Upper lobe of right lung (tissue), 1 donor: ENCODE results near the gene SLC9A5. TPM values are rescaled to one million over a fixed set of nuclear protein-coding genes. Genes with fewer than 3 reads are reported as not detected.

Experiments
- ATAC-seq: fragments of 200-7000 bp; cut with Tn5 transposase; one replicate; pipeline ENCODE4 v1.9.1; 2020; ENCODE audit warnings: mild to moderate bottlenecking, moderate library complexity
- DNase-seq: peaks from one replicate; pipeline ENCODE4 v3.0.0-alpha.2; 2020
- H3K27ac ChIP-seq: fragments of 200-600 bp; one replicate; pipeline ENCODE4 v1.8.0; 2022
- H3K27me3 ChIP-seq: fragments of 200-600 bp; one replicate; pipeline ENCODE4 v1.8.0; 2022; ENCODE audit warnings: mild to moderate bottlenecking
- H3K36me3 ChIP-seq: fragments of 200-600 bp; one replicate; pipeline ENCODE4 v1.8.0; 2022
- H3K4me1 ChIP-seq: fragments of 200-600 bp; one replicate; pipeline ENCODE4 v1.8.0; 2022
- H3K4me3 ChIP-seq: fragments of 200-600 bp; one replicate; pipeline ENCODE4 v1.8.0; 2022; ENCODE audit warnings: mild to moderate bottlenecking
- H3K9me3 ChIP-seq: fragments of 200-600 bp; one replicate; pipeline ENCODE4 v1.8.0; 2022
- intact Hi-C: fragments of 100-400 bp; cut with DNase I; formaldehyde crosslinking; loops from one replicate; pipeline ENCODE4 v1.11.0; 2022
- total RNA-seq: library from RNA; stranded (reverse); fragmentation: NEBNext Ultra II Directional; extraction: Animal tissue kit (Norgen Biotek cat#: 25700); gene quantifications from one replicate; pipeline ENCODE4 v1.2.1, GENCODE V29; 2021
- TF ChIP-seq, protein P1 (sequence below): fragments of 200-600 bp; IDR thresholded peaks from one replicate; pipeline ENCODE4 v1.8.0; 2022; ENCODE audit warnings: antibody characterized with exemption
- donor health status: DM: no; HTN: yes; CAD: no; lungs with severe emphysema.

Gene SLC9A5
- total RNA-seq, 1 donor from 2014 or later: 2.4 TPM

DNA sequence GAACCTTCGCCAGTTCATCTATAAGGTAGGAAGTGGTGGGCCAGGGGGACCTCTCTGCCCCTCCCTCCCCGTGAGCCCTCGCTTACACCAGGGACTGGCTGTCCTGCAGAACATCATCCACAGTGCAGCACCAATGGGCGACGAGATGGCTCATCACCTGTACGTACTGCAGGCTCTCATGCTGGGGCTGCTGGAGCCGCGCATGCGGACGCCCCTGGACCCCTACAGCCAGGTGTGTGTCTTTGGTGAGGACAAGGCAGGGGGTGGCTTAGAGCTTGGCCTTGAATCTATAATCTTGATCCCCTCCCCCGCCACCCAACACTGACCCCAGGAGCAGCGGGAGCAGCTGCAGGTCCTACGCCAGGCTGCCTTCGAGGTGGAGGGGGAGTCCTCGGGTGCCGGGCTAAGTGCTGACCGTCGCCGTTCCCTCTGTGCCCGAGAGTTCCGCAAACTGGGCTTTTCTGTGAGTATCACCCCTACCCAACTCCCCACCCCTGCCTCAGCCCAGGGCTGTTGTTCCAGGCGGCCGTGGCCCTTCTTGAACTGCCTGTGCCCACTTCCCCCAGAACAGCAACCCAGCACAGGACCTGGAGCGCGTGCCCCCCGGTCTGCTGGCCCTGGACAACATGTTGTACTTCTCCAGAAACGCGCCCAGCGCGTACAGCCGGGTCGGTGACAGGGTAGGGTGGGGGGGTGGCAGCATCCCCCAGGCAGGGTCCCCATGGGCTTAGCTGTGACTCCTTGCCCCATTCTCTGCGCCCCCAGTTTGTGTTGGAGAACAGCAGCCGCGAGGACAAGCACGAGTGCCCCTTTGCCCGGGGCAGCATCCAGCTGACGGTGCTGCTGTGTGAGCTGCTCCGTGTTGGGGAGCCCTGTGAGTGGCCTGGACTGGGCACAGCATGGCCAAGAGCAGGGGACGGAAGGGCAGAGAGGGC is 47.1 kb upstream of the SLC9A5 start:
- peaks cover 48% of the 10 kb centered on the region for H3K36me3 ChIP-seq
- H3K4me1 ChIP-seq: peaks cover 9% of the 10 kb centered on the region
- no peak for ATAC-seq
- no peak overlapping the region for H3K4me3 ChIP-seq
- H3K27me3 ChIP-seq: no peaks in the 10 kb centered on the region
- no peak overlapping the region for H3K27ac ChIP-seq
- intact Hi-C loops: no loop called here
- DNase-seq: no peak
- TF ChIP-seq, protein P1, sequence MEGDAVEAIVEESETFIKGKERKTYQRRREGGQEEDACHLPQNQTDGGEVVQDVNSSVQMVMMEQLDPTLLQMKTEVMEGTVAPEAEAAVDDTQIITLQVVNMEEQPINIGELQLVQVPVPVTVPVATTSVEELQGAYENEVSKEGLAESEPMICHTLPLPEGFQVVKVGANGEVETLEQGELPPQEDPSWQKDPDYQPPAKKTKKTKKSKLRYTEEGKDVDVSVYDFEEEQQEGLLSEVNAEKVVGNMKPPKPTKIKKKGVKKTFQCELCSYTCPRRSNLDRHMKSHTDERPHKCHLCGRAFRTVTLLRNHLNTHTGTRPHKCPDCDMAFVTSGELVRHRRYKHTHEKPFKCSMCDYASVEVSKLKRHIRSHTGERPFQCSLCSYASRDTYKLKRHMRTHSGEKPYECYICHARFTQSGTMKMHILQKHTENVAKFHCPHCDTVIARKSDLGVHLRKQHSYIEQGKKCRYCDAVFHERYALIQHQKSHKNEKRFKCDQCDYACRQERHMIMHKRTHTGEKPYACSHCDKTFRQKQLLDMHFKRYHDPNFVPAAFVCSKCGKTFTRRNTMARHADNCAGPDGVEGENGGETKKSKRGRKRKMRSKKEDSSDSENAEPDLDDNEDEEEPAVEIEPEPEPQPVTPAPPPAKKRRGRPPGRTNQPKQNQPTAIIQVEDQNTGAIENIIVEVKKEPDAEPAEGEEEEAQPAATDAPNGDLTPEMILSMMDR: no peak
- H3K9me3 ChIP-seq: no peaks in the 10 kb centered on the region

GRCh38 chr16:67202426-67202825 is 46.4 kb upstream of the SLC9A5 start:
- peaks cover 41% of the 10 kb centered on the region for H3K36me3 ChIP-seq
- ATAC-seq (no peak), DNase-seq (no peak)
- H3K4me3 ChIP-seq: no peak overlapping the region
- TF ChIP-seq, protein P1: no peak
- intact Hi-C loops: no loop called here
- H3K4me1 ChIP-seq: peaks cover 9% of the 10 kb centered on the region
- no peaks in the 10 kb centered on the region for H3K9me3 ChIP-seq
- H3K27me3 ChIP-seq: no peaks in the 10 kb centered on the region
- no peak overlapping the region for H3K27ac ChIP-seq

DNA sequence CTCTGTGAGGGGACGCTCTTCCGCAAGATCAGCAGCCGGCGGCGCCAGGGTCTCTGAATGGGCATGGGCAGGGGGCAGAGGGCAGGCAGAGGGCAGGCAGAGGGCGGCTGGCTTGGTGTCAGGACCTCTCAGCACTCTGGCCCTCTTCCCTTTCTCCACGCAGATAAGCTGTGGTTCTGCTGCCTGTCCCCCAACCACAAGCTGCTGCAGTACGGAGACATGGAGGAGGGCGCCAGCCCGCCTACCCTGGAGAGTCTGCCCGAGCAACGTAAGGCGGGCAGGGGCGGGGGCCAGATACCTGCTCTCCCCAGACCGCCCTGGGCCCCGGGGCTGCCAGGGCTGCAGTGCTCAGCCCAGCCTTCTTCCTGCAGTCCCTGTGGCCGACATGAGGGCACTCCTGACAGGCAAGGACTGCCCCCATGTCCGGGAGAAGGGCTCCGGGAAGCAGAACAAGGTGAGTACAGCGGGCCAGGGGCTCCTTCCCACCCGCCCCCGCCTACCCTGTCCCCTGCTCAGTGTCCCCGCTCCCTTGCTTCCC is 45.8 kb upstream of the SLC9A5 start:
- DNase-seq: no peak
- intact Hi-C loops: no loop called here
- TF ChIP-seq, protein P1: no peak

DNA sequence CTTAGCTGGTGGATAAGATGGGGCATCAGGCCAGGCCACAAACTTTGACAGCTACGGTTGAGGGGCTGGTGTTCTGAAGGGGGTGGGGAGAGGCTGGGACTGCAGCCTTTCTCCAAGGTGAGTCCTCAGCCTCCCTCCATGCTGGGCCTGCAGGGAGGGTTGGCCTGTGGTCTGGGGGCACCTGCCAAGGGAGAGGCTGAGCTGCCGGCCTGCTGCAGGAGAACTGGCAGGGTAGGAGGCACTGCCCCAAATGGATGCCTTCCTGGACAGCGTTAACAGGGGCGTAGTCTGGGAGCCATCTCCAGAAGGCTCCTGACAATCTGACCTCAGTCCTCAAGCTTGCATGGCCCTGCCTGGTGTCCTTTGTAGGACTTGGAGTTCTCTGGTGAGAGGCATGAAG is 44.7 kb upstream of the SLC9A5 start:
- intact Hi-C loops: no loop called here
- Histone ChIP-seq H3K27me3 (no peaks in the 10 kb centered on the region), H3K4me1 (no peaks in the 10 kb centered on the region), H3K9me3 (no peaks in the 10 kb centered on the region), H3K4me3 (no peak overlapping the region), H3K36me3 (peaks cover 26% of the 10 kb centered on the region), H3K27ac (no peak overlapping the region)
- ATAC-seq: no peak
- TF ChIP-seq, protein P1: no peak
- DNase-seq: no peak

More for the DNA sequence above, 45.8 kb upstream of the SLC9A5 start:
- Histone ChIP-seq H3K4me3 (no peak overlapping the region), H3K9me3 (no peaks in the 10 kb centered on the region), H3K36me3 (peaks cover 35% of the 10 kb centered on the region), H3K4me1 (peaks cover 6% of the 10 kb centered on the region), H3K27me3 (no peaks in the 10 kb centered on the region), H3K27ac (no peak overlapping the region)
- ATAC-seq: no peak

- H3K36me3 ChIP-seq: peaks cover 24% of the 10 kb centered on the region
- DNase-seq: no peak
- ATAC-seq: no peak
- no peak overlapping the region for H3K27ac ChIP-seq
- H3K9me3 ChIP-seq: no peaks in the 10 kb centered on the region
- TF ChIP-seq, protein P1: no peak
- no peaks in the 10 kb centered on the region for H3K4me1 ChIP-seq
- H3K4me3 ChIP-seq: no peak overlapping the region
- no peaks in the 10 kb centered on the region for H3K27me3 ChIP-seq
- intact Hi-C loops: no loop called here
Observed at GRCh38 chr16:67206129-67206837, 42.5 kb upstream of the SLC9A5 start.
